SK-N-SH treated with all-trans-retinoic acid at 6 μM for 48 hours (cell line): ENCODE results near the gene B3GLCT.

Experiments
- OSR1 ChIP-seq: fragments of 250-450 bp; sonication (Bioruptor Pico); IDR thresholded peaks from 2 replicates; pipeline ENCODE4 v1.8.0; 2022; ENCODE audit warnings: moderate library complexity, mild to moderate bottlenecking, inconsistent platforms
- SNAI2 ChIP-seq: fragments of 250-450 bp; sonication (Bioruptor Pico); IDR thresholded peaks from 2 replicates; pipeline ENCODE4 v1.5.0; 2020; ENCODE audit warnings: mild to moderate bottlenecking, moderate library complexity

DNA sequence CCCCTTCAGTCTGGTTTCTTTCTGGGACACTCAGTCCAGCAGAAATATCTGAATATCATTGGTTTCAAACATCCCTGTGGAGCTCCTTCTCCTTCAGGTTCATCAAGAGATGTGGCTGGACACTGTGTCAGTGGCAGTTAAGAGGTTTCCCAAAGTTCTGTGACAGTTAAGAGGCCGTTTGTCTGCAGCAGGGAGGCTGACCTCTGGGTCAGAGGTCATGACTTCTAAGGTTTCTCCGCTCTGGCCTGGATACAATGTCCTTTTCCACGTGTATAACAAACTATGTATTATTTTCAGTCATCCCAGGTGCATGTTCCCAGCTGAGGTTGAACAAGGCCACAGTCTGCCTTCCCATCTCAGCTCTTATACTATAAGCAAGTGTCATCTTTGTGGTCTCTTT lies 174.9 kb downstream of the B3GLCT start:
- TF ChIP-seq OSR1 (CRISPR knock-in tag) (no peak), SNAI2 (CRISPR knock-in tag) (no peak)
